Measurements from ENCODE around the gene CHST15.

- TF ChIP-seq CHD1 (IDR thresholded peaks at IDR 0.05; ENCODE audit: low read depth, low read length) (no peak), CTCF (IDR thresholded peaks at IDR 0.05; ENCODE audit: control extremely low read depth in 1 of 3, insufficient read depth in 1 of 3, low read depth in 1 of 3, low read length in 3 of 3) (no peak), NANOG (IDR thresholded peaks at IDR 0.05; ENCODE audit: insufficient read depth, low read depth, low read length, poor library complexity, severe bottlenecking) (no peak)
Observed at GRCh38 chr10:124101351-124101750, 8.0 kb upstream of the CHST15 start.
